ENCODE measurements around the gene WWOX. TPM values are rescaled to one million over a fixed set of nuclear protein-coding genes. Genes with fewer than 3 reads are reported as not detected.

Gene WWOX
- total and polyA plus RNA-seq, 2 donors (not counting 3 experiments of a cell fraction or from before 2014, with no cell fraction given): 6.2 to 12.5 TPM

GRCh38 chr16:78737630-78738029 is 638.2 kb downstream of the WWOX start:
- Histone ChIP-seq H3K4me1 (ENCODE audit: control insufficient read depth, extremely low read depth, insufficient read depth, low read length) (no peaks in the 10 kb centered on the region), H3K27me3 (ENCODE audit: control insufficient read depth in 2 of 2, insufficient read depth in 2 of 2, low read length in 2 of 2) (no peaks in the 10 kb centered on the region), H3K27ac (ENCODE audit: insufficient read depth, low read depth, low read length) (no peak overlapping the region), H3K9ac (replicated peaks; ENCODE audit: extremely low read depth, insufficient read depth, low read length) (no peak overlapping the region), H4K20me1 (replicated peaks; ENCODE audit: control insufficient read depth, extremely low read depth, insufficient read depth, low read length) (no peaks in the 10 kb centered on the region), H3K9me3 (replicated peaks; ENCODE audit: control insufficient read depth, insufficient read depth, low read length) (no peaks in the 10 kb centered on the region), H3K36me3 (ENCODE audit: control insufficient read depth in 2 of 2, extremely low read depth in 1 of 2, insufficient read depth in 2 of 2, low read length in 2 of 2) (no peaks in the 10 kb centered on the region), H2AFZ (ENCODE audit: low read depth, low read length) (no peak overlapping the region), H3K9me1 (replicated peaks; ENCODE audit: control insufficient read depth, extremely low read depth, insufficient read depth, low read length) (no peaks in the 10 kb centered on the region), H3K4me3 (replicated peaks in 1 of 3; ENCODE audit: insufficient read depth in 1 of 3, low read depth in 1 of 3, low read length in 3 of 3) (no peak overlapping the region), H3K79me2 (ENCODE audit: control insufficient read depth, insufficient read depth, low read length) (no peaks in the 10 kb centered on the region), H3K4me2 (ENCODE audit: insufficient read depth, low read length) (no peak overlapping the region)
- no TSS peak for BruUV-seq (replicated peaks)
- ChIA-PET POLR2A (no interaction called here), CTCF (no interaction called here)
- dilution Hi-C loops (cut with MboI; ENCODE audit: extremely low pct_ligation_motif_present, low sequenced_read_pairs): no loop called here
- no peak for DNase-seq (ENCODE audit: low read depth, low spot score)
- no peak for FAIRE-seq
- TF ChIP-seq JUN (IDR thresholded peaks at IDR 0.05; ENCODE audit: borderline replicate concordance, insufficient read depth, insufficient read length, low read depth) (no peak), POLR2AphosphoS5 (IDR thresholded peaks at IDR 0.05; ENCODE audit: insufficient read depth, low read depth, low read length) (no peak), POLR2A (IDR thresholded peaks at IDR 0.05; ENCODE audit: low read depth, low read length) (no peak), MAX (IDR thresholded peaks at IDR 0.05; ENCODE audit: insufficient read depth, insufficient read length) (no peak), GATA2 (IDR thresholded peaks at IDR 0.05; ENCODE audit: insufficient read depth, insufficient read length, low read depth, low read length) (no peak)
- intact Hi-C loops (cut with micrococcal nuclease): no loop called here

DNA sequence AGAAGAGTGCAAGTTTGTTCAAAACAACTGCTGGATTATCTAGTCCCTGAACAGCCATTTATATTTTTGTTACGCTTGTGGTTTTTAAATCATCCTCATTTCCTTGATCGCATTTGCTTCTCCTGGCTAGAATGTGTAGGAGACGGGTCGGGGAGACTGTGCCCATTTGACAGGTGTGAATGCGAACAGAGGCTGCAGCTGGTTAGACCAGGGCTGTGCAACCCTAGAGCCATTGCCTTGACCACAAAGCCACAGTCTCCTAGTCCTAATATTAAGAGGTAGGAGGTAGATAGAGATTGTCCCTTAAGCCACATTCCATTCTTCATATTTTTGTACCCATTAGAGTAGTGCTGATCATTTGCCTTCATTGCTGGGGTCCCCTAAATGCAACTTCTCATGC is 639.1 kb downstream of the WWOX start:
- Histone ChIP-seq H3K79me2 (ENCODE audit: control insufficient read depth, insufficient read depth, low read length) (no peaks in the 10 kb centered on the region), H3K4me3 (replicated peaks in 1 of 3; ENCODE audit: insufficient read depth in 1 of 3, low read depth in 1 of 3, low read length in 3 of 3) (no peak overlapping the region), H2AFZ (ENCODE audit: low read depth, low read length) (no peak overlapping the region), H4K20me1 (replicated peaks; ENCODE audit: control insufficient read depth, extremely low read depth, insufficient read depth, low read length) (no peaks in the 10 kb centered on the region), H3K9me1 (replicated peaks; ENCODE audit: control insufficient read depth, extremely low read depth, insufficient read depth, low read length) (no peaks in the 10 kb centered on the region), H3K4me2 (ENCODE audit: insufficient read depth, low read length) (no peak overlapping the region), H3K27ac (ENCODE audit: insufficient read depth, low read depth, low read length) (no peak overlapping the region), H3K4me1 (ENCODE audit: control insufficient read depth, extremely low read depth, insufficient read depth, low read length) (no peaks in the 10 kb centered on the region), H3K27me3 (ENCODE audit: control insufficient read depth in 2 of 2, insufficient read depth in 2 of 2, low read length in 2 of 2) (no peaks in the 10 kb centered on the region), H3K9me3 (replicated peaks; ENCODE audit: control insufficient read depth, insufficient read depth, low read length) (no peaks in the 10 kb centered on the region), H3K36me3 (ENCODE audit: control insufficient read depth in 2 of 2, extremely low read depth in 1 of 2, insufficient read depth in 2 of 2, low read length in 2 of 2) (no peaks in the 10 kb centered on the region), H3K9ac (replicated peaks; ENCODE audit: extremely low read depth, insufficient read depth, low read length) (no peak overlapping the region)
- DNase-seq (ENCODE audit: low read depth, low spot score): no peak
- dilution Hi-C loops (cut with MboI; ENCODE audit: extremely low pct_ligation_motif_present, low sequenced_read_pairs) (no loop called here), intact Hi-C loops (cut with micrococcal nuclease) (no loop called here)
- TF ChIP-seq GATA2 (IDR thresholded peaks at IDR 0.05; ENCODE audit: insufficient read depth, insufficient read length, low read depth, low read length) (no peak), FOS (IDR thresholded peaks at IDR 0.05; ENCODE audit: borderline replicate concordance, insufficient read depth, low read length) (no peak), POLR2A (IDR thresholded peaks at IDR 0.05; ENCODE audit: low read depth, low read length) (no peak), JUN (IDR thresholded peaks at IDR 0.05; ENCODE audit: borderline replicate concordance, insufficient read depth, insufficient read length, low read depth) (no peak), CTCF (IDR thresholded peaks at IDR 0.05; ENCODE audit: extremely low read depth in 1 of 2, insufficient read depth in 1 of 2, low read depth in 1 of 2, low read length in 2 of 2) (no peak), POLR2AphosphoS5 (IDR thresholded peaks at IDR 0.05; ENCODE audit: insufficient read depth, low read depth, low read length) (no peak), MYC (IDR thresholded peaks at IDR 0.05; ENCODE audit: low read depth, low read length) (no peak), EZH2 (IDR thresholded peaks at IDR 0.05; ENCODE audit: borderline replicate concordance, low read depth, low read length, severe bottlenecking) (no peak), MAX (IDR thresholded peaks at IDR 0.05; ENCODE audit: insufficient read depth, insufficient read length) (no peak)
- no peak for FAIRE-seq
- CTCF ChIA-PET: no interaction called here
- POLR2A ChIA-PET: no interaction called here
- BruUV-seq (replicated peaks): no TSS peak
